Measurements from ENCODE around the gene GALNT17. TPM values are rescaled to one million over a fixed set of nuclear protein-coding genes. Genes with fewer than 3 reads are reported as not detected.

The GALNT17 gene
- total RNA-seq, 1 experiment from 2014 or later: not detected

- no peak overlapping the region for H3K27ac Mint-ChIP-seq (ENCODE audit: low read depth, unreplicated experiment)
- POLR2A ChIA-PET: interaction anchor here (0.7 kb wide), 1 partner anchor 702 kb away, joined by 3 read pairs; no protein-coding TSS in a partner anchor
- peaks cover 7% of the 10 kb centered on the region for H3K4me1 Mint-ChIP-seq (ENCODE audit: insufficient read depth, unreplicated experiment)
- DNase-seq (ENCODE audit: unreplicated experiment): no peak
- peaks cover 15% of the 10 kb centered on the region for H3K9me3 Mint-ChIP-seq (ENCODE audit: unreplicated experiment)
- H3K36me3 Mint-ChIP-seq (ENCODE audit: insufficient read depth, unreplicated experiment): no peaks in the 10 kb centered on the region
- H3K27me3 Mint-ChIP-seq (ENCODE audit: insufficient read depth, unreplicated experiment): no peaks in the 10 kb centered on the region
- H3K4me3 Mint-ChIP-seq (ENCODE audit: unreplicated experiment): no peak overlapping the region
- no TSS peak for BruUV-seq (replicated peaks)
- no peak for TF ChIP-seq CTCF (IDR thresholded peaks at IDR 0.05; ENCODE audit: unreplicated experiment)
- CTCF ChIA-PET: no interaction called here
- intact Hi-C loops (cut with micrococcal nuclease): no loop called here
These were observed 287.8 kb downstream of the GALNT17 start for GRCh38 chr7:71419546-71420337.

DNA sequence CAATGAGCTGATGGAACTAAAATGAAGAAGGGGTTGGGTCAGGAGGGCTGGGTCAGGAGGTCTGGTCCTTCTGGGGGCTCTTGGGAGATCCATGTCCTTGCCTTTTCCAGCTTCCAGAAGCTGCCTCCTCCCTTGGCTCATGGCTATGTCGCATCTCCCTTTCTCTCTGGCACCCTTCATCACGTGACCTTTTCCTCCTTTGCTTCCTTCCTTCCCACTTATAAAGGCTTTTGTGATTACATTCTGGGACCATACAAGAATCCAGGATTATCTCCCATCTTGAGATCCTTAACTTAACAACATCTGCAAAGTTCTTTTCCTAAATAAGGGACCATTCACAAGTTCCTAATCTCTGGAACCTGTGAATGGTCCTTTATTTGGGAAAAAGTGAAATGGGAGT lies 290.2 kb downstream of the GALNT17 start:
- ChIA-PET POLR2A (no interaction called here), CTCF (no interaction called here)
- BruUV-seq (replicated peaks): no TSS peak
- Mint-ChIP-seq H3K27me3 (ENCODE audit: insufficient read depth, unreplicated experiment) (no peaks in the 10 kb centered on the region), H3K4me3 (ENCODE audit: unreplicated experiment) (no peak overlapping the region), H3K36me3 (ENCODE audit: insufficient read depth, unreplicated experiment) (no peaks in the 10 kb centered on the region), H3K9me3 (ENCODE audit: unreplicated experiment) (peaks cover 15% of the 10 kb centered on the region), H3K4me1 (ENCODE audit: insufficient read depth, unreplicated experiment) (peaks cover 7% of the 10 kb centered on the region), H3K27ac (ENCODE audit: low read depth, unreplicated experiment) (no peak overlapping the region)
- no peak for TF ChIP-seq CTCF (IDR thresholded peaks at IDR 0.05; ENCODE audit: unreplicated experiment)
- DNase-seq (ENCODE audit: unreplicated experiment): no peak
- intact Hi-C loops (cut with micrococcal nuclease): no loop called here

GRCh38 chr7:71424166-71425035 lies 292.5 kb downstream of the GALNT17 start:
- DNase-seq (ENCODE audit: unreplicated experiment): no peak
- H3K4me1 Mint-ChIP-seq (ENCODE audit: insufficient read depth, unreplicated experiment): peaks cover 7% of the 10 kb centered on the region
- CTCF ChIA-PET: interaction anchor here (0.6 to 0.7 kb wide), 3 partner anchors 22 to 1362 kb away, joined by 3 read pairs; no protein-coding TSS in a partner anchor
- no peak for TF ChIP-seq CTCF (IDR thresholded peaks at IDR 0.05; ENCODE audit: unreplicated experiment)
- intact Hi-C loops (cut with micrococcal nuclease): no loop called here
- no TSS peak for BruUV-seq (replicated peaks)
- peaks cover 8% of the 10 kb centered on the region for H3K9me3 Mint-ChIP-seq (ENCODE audit: unreplicated experiment)
- POLR2A ChIA-PET: no interaction called here
- H3K36me3 Mint-ChIP-seq (ENCODE audit: insufficient read depth, unreplicated experiment): no peaks in the 10 kb centered on the region
- peak overlapping the region; percentile 29 for H3K27ac Mint-ChIP-seq (ENCODE audit: low read depth, unreplicated experiment)
- H3K27me3 Mint-ChIP-seq (ENCODE audit: insufficient read depth, unreplicated experiment): no peaks in the 10 kb centered on the region
- H3K4me3 Mint-ChIP-seq (ENCODE audit: unreplicated experiment): peak overlapping the region; percentile 30

- H3K36me3 Mint-ChIP-seq (ENCODE audit: insufficient read depth, unreplicated experiment): no peaks in the 10 kb centered on the region
- TF ChIP-seq CTCF (IDR thresholded peaks at IDR 0.05; ENCODE audit: unreplicated experiment): no peak
- H3K27me3 Mint-ChIP-seq (ENCODE audit: insufficient read depth, unreplicated experiment): no peaks in the 10 kb centered on the region
- no peak overlapping the region for H3K4me3 Mint-ChIP-seq (ENCODE audit: unreplicated experiment)
- H3K9me3 Mint-ChIP-seq (ENCODE audit: unreplicated experiment): no peaks in the 10 kb centered on the region
- BruUV-seq (replicated peaks): no TSS peak
- CTCF ChIA-PET: no interaction called here
- no peak overlapping the region for H3K27ac Mint-ChIP-seq (ENCODE audit: low read depth, unreplicated experiment)
- intact Hi-C loops (cut with micrococcal nuclease): no loop called here
- DNase-seq (ENCODE audit: unreplicated experiment): no peak
- peaks cover 7% of the 10 kb centered on the region for H3K4me1 Mint-ChIP-seq (ENCODE audit: insufficient read depth, unreplicated experiment)
- POLR2A ChIA-PET: no interaction called here
These were observed 297.1 kb downstream of the GALNT17 start for GRCh38 chr7:71429083-71429482.

All from MCF 10A (cell line).